GM12891 (cell line): ENCODE measurements around the gene SPOCK1.

ENCODE experiments used
- POLR2A ChIP-seq: IDR thresholded peaks from 2 replicates; pipeline ENCODE4 v1.6.1; 2011; ENCODE audit warnings: low read depth, low read length, control low read depth
- POLR2AphosphoS5 ChIP-seq: IDR thresholded peaks from 2 replicates; pipeline ENCODE4 v1.6.1; 2011; ENCODE audit warnings: low read depth, low read length, control low read depth

DNA sequence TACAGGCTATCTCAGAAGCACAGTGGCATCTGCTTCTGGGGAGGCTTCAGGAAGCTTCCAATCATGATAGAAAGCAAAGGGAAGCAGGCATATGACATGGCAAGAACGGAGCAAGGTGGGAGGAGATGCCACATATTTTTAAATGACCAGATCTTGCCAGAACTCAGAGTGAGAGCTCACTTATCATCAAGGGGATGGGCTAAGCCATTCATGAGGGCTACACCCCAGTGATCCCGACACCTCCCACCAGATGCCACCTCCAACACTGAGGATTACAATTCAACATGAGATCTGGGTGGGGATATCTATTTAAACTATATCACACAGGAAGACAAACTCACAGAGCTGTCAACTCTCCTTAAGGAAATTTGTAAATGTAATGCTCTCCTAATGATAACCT is 258.8 kb downstream of the SPOCK1 start:
- TF ChIP-seq POLR2AphosphoS5 (no peak), POLR2A (no peak)
